Stimulated activated CD8-positive, alpha-beta memory T cell treated with anti-CD3 and anti-CD28 coated beads, Interleukin-12 subunit alpha, Interleukin-12 subunit beta, amount 100 ng/mL, for 4 hours (primary cell): ENCODE results near the gene SPECC1L.

ENCODE experiments used
- DNase-seq: peaks from one replicate; pipeline ENCODE4 v3.0.0-alpha.2; 2020; ENCODE audit warnings: low read depth

SPECC1L gene

GRCh38 chr22:24325105-24325757, 54.6 kb downstream of the SPECC1L start:
- no peak for DNase-seq

GRCh38 chr22:24326266-24326665, 55.6 kb downstream of the SPECC1L start:
- no peak for DNase-seq

GRCh38 chr22:24327832-24328231, 57.2 kb downstream of the SPECC1L start:
- no peak for DNase-seq

GRCh38 chr22:24329453-24329852, 58.8 kb downstream of the SPECC1L start:
- no peak for DNase-seq

GRCh38 chr22:24330636-24331035, 60.0 kb downstream of the SPECC1L start:
- no peak for DNase-seq

GRCh38 chr22:24331468-24332440, 61.1 kb downstream of the SPECC1L start:
- DNase-seq: no peak

- DNase-seq: no peak
These were observed 62.7 kb downstream of the SPECC1L start for GRCh38 chr22:24333301-24333700.

GRCh38 chr22:24335496-24335895, 64.9 kb downstream of the SPECC1L start:
- DNase-seq: no peak

GRCh38 chr22:24337894-24338645, 67.4 kb downstream of the SPECC1L start:
- DNase-seq: no peak

- DNase-seq: no peak
These were observed 68.3 kb downstream of the SPECC1L start for GRCh38 chr22:24338726-24339451.

- no peak for DNase-seq
These were observed 68.8 kb downstream of the SPECC1L start for GRCh38 chr22:24339452-24339747.

GRCh38 chr22:24341627-24342026, 71.0 kb downstream of the SPECC1L start:
- DNase-seq: no peak

- no peak for DNase-seq
These were observed 80.0 kb downstream of the SPECC1L start for GRCh38 chr22:24350627-24351026.

GRCh38 chr22:24353121-24353520, 82.5 kb downstream of the SPECC1L start:
- DNase-seq: no peak

GRCh38 chr22:24355574-24355973, 84.9 kb downstream of the SPECC1L start:
- DNase-seq: no peak

- DNase-seq: no peak
These were observed 86.9 kb downstream of the SPECC1L start for GRCh38 chr22:24357547-24357946.

GRCh38 chr22:24358105-24358836, 87.6 kb downstream of the SPECC1L start:
- no peak for DNase-seq

GRCh38 chr22:24359452-24360120, 89.0 kb downstream of the SPECC1L start:
- no peak for DNase-seq

- DNase-seq: no peak
These were observed 91.5 kb downstream of the SPECC1L start for GRCh38 chr22:24361976-24362646.

GRCh38 chr22:24363243-24363642, 92.6 kb downstream of the SPECC1L start:
- no peak for DNase-seq
